T-cell (primary cell): ENCODE data around the gene RPS27A. TPM values are rescaled to one million over a fixed set of nuclear protein-coding genes. Genes with fewer than 3 reads are reported as not detected.
"Not testable (repeated sequence)": the region's sequence is repeated elsewhere in the genome, so short reads cannot be mapped to it uniquely, and the experiment has no call there.

Experiments
- ATAC-seq, 4 experiments: fragments of 200-7000 bp in 3 of 4; fragments of 150-1000 bp in 1 of 4; cut with Tn5 transposase; replicated peaks in 1 of 4; 1 replicate in 3 of 4; 2 replicates in 1 of 4; pipeline ENCODE4 v1.10.0; 2021; ENCODE audit warnings: moderate library complexity in 3 of 4, mild to moderate bottlenecking in 2 of 4, moderate number of reproducible peaks in 1 of 4
- CTCF ChIA-PET, 2 donors: fragments of 300-600 bp; sonication (Branson Sonifier 250); formaldehyde crosslinking; loops; one replicate each; lab custom pipeline; 2022; ENCODE audit warnings: antibody characterized with exemption in 2 of 2; lab: Charles Lee
- POLR2A ChIA-PET, 2 donors: fragments of 300-600 bp; sonication (Branson Sonifier 250); formaldehyde crosslinking; loops; one replicate each; lab custom pipeline; 2022; ENCODE audit warnings: antibody characterized with exemption in 2 of 2; lab: Charles Lee
- DNase-seq, 35 experiments: peaks; one replicate each; pipeline versions ENCODE4 v3.0.0 to v3.0.0-alpha.2; 2013 to 2023
- H3K27ac ChIP-seq: one replicate; pipeline ENCODE4 v1.5.1; 2013; ENCODE audit warnings: low read length
- H3K27me3 ChIP-seq, 2 experiments: replicated peaks in 1 of 2; 1 replicate in 1 of 2; 2 replicates in 1 of 2; pipeline versions ENCODE4 v1.6.1 to v1.7.0; 2013; ENCODE audit warnings: low read length in 1 of 2, mixed read lengths in 1 of 2; ENCODE audit not compliant: control insufficient read depth in 2 of 2, insufficient read depth in 2 of 2; ENCODE audit errors: extremely low read depth in 1 of 2
- H3K36me3 ChIP-seq, 2 donors: 1 replicate in 1 of 2; 2 replicates in 1 of 2; pipeline versions ENCODE4 v1.6.1 to v1.7.0; 2013; ENCODE audit warnings: low read length in 1 of 2; ENCODE audit not compliant: control insufficient read depth in 2 of 2, insufficient read depth in 1 of 2; ENCODE audit errors: extremely low read depth in 1 of 2
- H3K4me1 ChIP-seq, 2 experiments: 1 replicate in 1 of 2; 2 replicates in 1 of 2; pipeline versions ENCODE4 v1.6.1 to v1.7.0; 2013; ENCODE audit warnings: low read length in 2 of 2, mixed read lengths in 1 of 2; ENCODE audit not compliant: insufficient read depth in 2 of 2, control insufficient read depth in 1 of 2; ENCODE audit errors: extremely low read depth in 1 of 2
- H3K4me3 ChIP-seq, 2 donors: 1 replicate in 1 of 2; 2 replicates in 1 of 2; pipeline versions ENCODE4 v1.5.1 to v1.7.0; 2013; ENCODE audit warnings: mild to moderate bottlenecking in 2 of 2, low read length in 1 of 2, moderate library complexity in 1 of 2; ENCODE audit not compliant: control insufficient read depth in 1 of 2; ENCODE audit errors: extremely low read depth in 1 of 2
- H3K9me3 ChIP-seq: 2 replicates; pipeline ENCODE4 v1.7.0; 2013
- H3K27ac Mint-ChIP-seq, 2 donors: one replicate each; pipeline ENCODE4 v1.8.0; 2020 to 2021; ENCODE audit warnings: mild to moderate bottlenecking in 2 of 2, mixed read lengths in 2 of 2
- H3K27me3 Mint-ChIP-seq, 2 donors: one replicate each; pipeline ENCODE4 v1.8.0; 2021 to 2022; ENCODE audit warnings: mixed read lengths in 2 of 2
- H3K36me3 Mint-ChIP-seq: one replicate; pipeline ENCODE4 v1.8.0; 2021; ENCODE audit warnings: mixed read lengths
- H3K4me1 Mint-ChIP-seq, 3 donors: one replicate each; pipeline ENCODE4 v1.8.0; 2020 to 2022; ENCODE audit warnings: mixed read lengths in 3 of 3, mild to moderate bottlenecking in 1 of 3
- H3K4me3 Mint-ChIP-seq, 3 donors: one replicate each; pipeline ENCODE4 v1.8.0; 2020 to 2022; ENCODE audit warnings: mild to moderate bottlenecking in 3 of 3, mixed read lengths in 3 of 3, moderate library complexity in 3 of 3
- H3K9me3 Mint-ChIP-seq, 3 donors: one replicate each; pipeline ENCODE4 v1.8.0; 2020 to 2022; ENCODE audit warnings: mixed read lengths in 3 of 3
- WGBS: methylation state at CpG from one replicate; pipeline ENCODE4 v1.1.5; 2013; ENCODE audit warnings: missing lambda C conversion rate; ENCODE audit not compliant: insufficient coverage; 5-methylcytosine and 5-hydroxymethylcytosine counted together
- total RNA-seq, 35 experiments: library from RNA in 6 of 35; stranded (reverse) in 6 of 35; fragments of 120-200 nt in 1 of 35; gene quantifications; one replicate each; pipeline versions ENCODE4 v1.2.1 to v1.2.4 and lab custom pipeline; 2013 to 2026

The RPS27A gene
- total RNA-seq, 5 donors from 2014 or later (not counting 1 experiment from before 2014, with no cell fraction given), result 1,619 to 1,934 (median 1,876) TPM

DNA sequence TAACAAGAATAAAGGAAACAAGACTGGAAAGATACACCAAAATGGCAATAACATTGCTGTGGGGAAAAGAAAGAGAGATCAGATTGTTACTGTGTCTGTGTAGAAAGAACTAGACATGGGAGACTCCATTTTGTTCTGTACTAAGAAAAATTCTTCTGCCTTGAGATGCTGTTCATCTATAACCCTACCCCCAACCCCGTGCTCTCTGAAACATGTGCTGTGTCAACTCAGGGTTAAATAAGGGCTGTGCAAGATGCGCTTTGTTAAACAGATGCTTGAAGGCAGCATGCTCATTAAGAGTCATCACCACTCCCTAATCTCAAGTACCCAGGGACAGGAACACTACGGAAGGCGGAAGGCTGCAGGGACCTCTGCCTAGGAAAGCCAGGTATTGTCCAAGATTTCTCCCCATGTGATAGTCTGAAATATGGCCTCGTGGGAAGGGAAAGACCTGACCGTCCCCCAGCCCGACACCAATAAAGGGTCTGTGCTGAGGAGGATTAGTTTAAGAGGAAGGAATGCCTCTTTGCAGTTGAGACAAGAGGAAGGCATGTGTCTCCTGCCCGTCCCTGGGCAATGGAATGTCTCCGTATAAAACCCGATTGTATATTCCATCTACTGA, 46.8 kb downstream of the RPS27A start:
- H3K27ac ChIP-seq, H3K27ac Mint-ChIP-seq, POLR2A ChIA-PET, H3K36me3 Mint-ChIP-seq, H3K9me3 Mint-ChIP-seq, H3K9me3 ChIP-seq, CTCF ChIA-PET, H3K36me3 ChIP-seq, H3K27me3 Mint-ChIP-seq, H3K4me3 Mint-ChIP-seq, DNase-seq, H3K4me3 ChIP-seq, ATAC-seq, H3K27me3 ChIP-seq: not testable (repeated sequence)
- 80% methylated on average over 3 of the region's 10 CpGs for WGBS
- peaks cover 0 to 14% of the 10 kb centered on the region in 2 experiments for H3K4me1 ChIP-seq
- H3K4me1 Mint-ChIP-seq, result peaks cover 17 to 23% (median 23%) of the 10 kb centered on the region in 3 donors

DNA sequence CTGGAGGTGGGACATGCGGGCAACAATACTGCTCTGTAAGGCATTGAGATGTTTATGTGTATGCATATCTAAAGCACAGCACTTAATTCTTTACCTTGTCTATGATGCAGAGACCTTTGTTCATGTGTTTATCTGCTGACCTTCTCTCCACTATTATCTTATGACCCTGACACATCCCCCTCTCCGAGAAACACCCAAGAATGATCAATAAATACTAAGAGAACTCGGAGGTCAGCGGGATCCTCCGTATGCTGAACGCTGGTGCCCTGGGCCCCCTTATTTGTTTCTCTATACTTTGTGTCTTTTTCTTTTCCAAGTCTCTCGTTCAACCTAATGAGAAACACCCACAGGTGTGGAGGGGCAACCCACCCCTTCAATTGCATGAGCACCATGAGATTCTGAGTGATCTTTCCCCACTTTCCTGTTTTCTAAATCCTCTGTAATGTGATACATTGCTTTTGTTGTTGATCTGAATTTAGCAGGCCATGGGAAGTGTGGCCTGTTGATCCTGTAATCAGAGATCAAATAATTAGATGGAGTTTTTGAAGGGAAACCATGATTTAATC, 47.5 kb downstream of the RPS27A start:
- H3K9me3 Mint-ChIP-seq, H3K27ac ChIP-seq, H3K9me3 ChIP-seq, H3K36me3 Mint-ChIP-seq, DNase-seq, H3K4me3 ChIP-seq, CTCF ChIA-PET, ATAC-seq, H3K4me3 Mint-ChIP-seq, H3K27me3 Mint-ChIP-seq, POLR2A ChIA-PET, H3K36me3 ChIP-seq, H3K27me3 ChIP-seq: not testable (repeated sequence)
- WGBS, result 93% methylated on average over 2 of the region's 7 CpGs
- H3K27ac Mint-ChIP-seq, result peak overlapping the region in 1 of 2 donors; percentile 39
- peaks cover 20 to 26% (median 23%) of the 10 kb centered on the region in 3 donors for H3K4me1 Mint-ChIP-seq
- H3K4me1 ChIP-seq, result peaks cover 0 to 14% of the 10 kb centered on the region in 2 experiments

DNA sequence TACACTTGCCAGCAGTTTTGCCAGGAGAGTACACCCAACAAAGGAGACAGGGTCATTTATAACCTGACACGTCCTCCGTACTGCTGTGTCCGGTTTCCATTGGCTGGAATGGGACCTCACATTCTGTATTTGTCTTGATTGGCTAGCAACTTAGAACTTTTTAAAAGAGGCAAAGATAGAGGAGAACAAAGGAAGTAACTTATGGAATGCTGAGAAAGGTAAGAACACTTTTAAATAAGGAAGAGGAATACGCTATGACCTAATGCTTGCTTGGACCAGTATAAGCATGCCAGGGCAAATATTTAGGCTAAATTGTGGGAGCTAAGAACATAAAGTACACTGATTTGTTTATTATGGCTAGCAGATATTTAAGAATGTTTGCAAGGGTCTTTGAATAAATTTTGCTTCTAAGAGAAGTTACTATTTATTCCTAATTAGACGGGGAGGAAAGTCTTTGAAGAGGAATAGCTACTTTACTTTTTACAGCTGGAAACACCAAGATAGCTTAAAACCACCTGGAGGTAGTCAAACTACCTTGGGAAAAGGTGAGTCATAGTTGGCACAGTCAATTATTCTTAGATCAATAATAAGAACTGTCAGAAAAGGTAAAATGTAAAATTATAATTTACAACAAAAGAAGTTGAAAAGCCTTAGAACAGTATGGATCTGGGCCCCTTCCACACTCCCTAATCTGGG, 48.5 kb downstream of the RPS27A start:
- not testable (repeated sequence) for H3K27me3 Mint-ChIP-seq, H3K9me3 ChIP-seq, H3K27me3 ChIP-seq, DNase-seq, H3K4me3 ChIP-seq, H3K36me3 ChIP-seq, ATAC-seq, H3K36me3 Mint-ChIP-seq, H3K9me3 Mint-ChIP-seq
- CTCF ChIA-PET, result interaction anchor here in 1 of 2 donors (0.5 kb wide), 1 partner anchor 8 kb away, joined by 4 read pairs; no protein-coding TSS in a partner anchor
- peaks cover 22 to 30% (median 25%) of the 10 kb centered on the region in 3 donors for H3K4me1 Mint-ChIP-seq
- Histone ChIP-seq H3K4me1 (peaks cover 0 to 14% of the 10 kb centered on the region in 2 experiments), H3K27ac (peak overlapping the region; percentile 88)
- WGBS, result 94% methylated on average over 3 of the region's 5 CpGs
- POLR2A ChIA-PET, result interaction anchor here in 1 of 2 donors (0.6 kb wide), 2 partner anchors 13 to 14 kb away, joined by 3 to 4 read pairs; no protein-coding TSS in a partner anchor
- H3K27ac Mint-ChIP-seq, result peak overlapping the region; percentile 96 to 99
- peak overlapping the region; percentile 32 to 89 (median 85) for H3K4me3 Mint-ChIP-seq

DNA sequence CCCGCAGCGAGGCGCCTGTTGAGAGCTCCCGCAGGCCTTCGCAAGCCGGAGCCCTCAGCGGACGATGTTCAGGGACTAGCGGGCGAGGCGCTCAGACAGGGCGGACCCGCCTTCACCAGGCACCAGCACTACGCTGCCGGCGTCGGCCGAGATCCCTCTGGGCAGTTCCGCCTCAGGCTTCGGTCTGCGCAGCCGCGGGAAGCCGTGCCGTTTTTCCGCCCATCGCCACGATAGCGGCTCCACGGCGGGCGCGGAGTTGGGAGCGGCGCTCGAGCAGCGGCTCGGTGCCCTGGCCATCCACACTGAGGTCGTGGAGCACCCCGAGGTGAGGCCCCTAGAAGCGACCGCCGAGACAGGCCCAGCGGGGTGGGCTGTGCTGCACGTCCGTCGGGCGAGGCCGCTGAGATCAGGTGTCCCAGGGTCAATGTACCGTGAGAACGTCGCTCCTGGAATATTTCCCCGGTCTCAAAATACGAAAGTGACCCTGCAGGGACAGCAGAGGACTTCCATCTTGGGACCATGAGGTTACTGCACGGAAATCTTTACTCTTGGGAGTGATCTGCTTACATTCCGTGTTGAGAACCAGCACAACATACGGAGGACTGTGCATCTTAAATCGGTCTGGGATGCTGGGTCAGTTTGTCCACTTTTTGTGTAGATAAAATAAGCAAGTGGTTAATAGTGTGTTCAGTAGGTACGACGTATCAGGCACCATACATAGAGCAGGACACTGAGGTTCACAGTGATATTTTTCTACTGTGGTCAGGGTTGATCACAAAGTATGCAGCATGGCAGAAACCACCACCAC, 49.8 kb downstream of the RPS27A start:
- peak overlapping the region; percentile 61 to 88 for H3K4me3 ChIP-seq
- H3K9me3 ChIP-seq, result no peaks in the 10 kb centered on the region
- Mint-ChIP-seq H3K4me1 (peaks cover 22 to 40% (median 28%) of the 10 kb centered on the region in 3 donors), H3K4me3 (peak overlapping the region; percentile 85 to 89 (median 89)), H3K27ac (peak overlapping the region; percentile 96 to 99), H3K9me3 (no peaks in the 10 kb centered on the region), H3K27me3 (no peaks in the 10 kb centered on the region), H3K36me3 (no peaks in the 10 kb centered on the region)
- peak overlapping the region; percentile 88 for H3K27ac ChIP-seq
- 2% methylated on average over 58 of the region's 60 CpGs for WGBS
- DNase-seq (peak; percentile 69 to 92 (median 83)), ATAC-seq (peak; percentile 98 to 99 (median 99))
- H3K36me3 ChIP-seq, result no peaks in the 10 kb centered on the region
- peaks cover 0 to 16% of the 10 kb centered on the region in 2 experiments for H3K4me1 ChIP-seq
- ChIA-PET POLR2A (interaction anchor here in 1 of 2 donors (0.5 kb wide), 1 partner anchor 35 kb away, joined by 3 read pairs; no protein-coding TSS in a partner anchor), CTCF (no interaction called here)
- H3K27me3 ChIP-seq, result no peaks in the 10 kb centered on the region

DNA sequence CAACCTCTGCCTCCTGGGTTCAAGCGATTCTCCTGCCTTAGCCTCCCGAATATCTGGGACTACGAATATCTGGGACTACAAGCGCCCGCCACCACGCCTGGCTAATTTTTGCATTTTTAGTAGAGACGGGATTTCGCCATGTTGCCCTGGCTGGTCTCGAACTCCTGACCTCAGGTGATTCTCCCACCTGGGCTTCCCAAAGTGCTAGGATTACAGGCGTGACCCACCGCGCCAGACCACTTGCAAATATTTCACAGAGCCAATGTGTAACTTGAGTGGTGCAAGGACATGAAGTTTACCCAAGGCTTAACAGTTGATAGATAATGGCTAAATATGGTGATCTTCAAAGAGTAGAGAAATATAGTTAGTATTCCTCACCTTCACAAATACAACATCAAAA, 50.6 kb downstream of the RPS27A start:
- DNase-seq (no peak), ATAC-seq (no peak)
- Histone ChIP-seq H3K4me1 (peaks cover 0 to 16% of the 10 kb centered on the region in 2 experiments), H3K27ac (no peak overlapping the region), H3K36me3 (no peaks in the 10 kb centered on the region), H3K9me3 (no peaks in the 10 kb centered on the region), H3K4me3 (no peak overlapping the region), H3K27me3 (no peaks in the 10 kb centered on the region)
- POLR2A ChIA-PET, result no interaction called here
- no peaks in the 10 kb centered on the region for H3K27me3 Mint-ChIP-seq
- no peaks in the 10 kb centered on the region for H3K9me3 Mint-ChIP-seq
- peaks cover 22 to 40% (median 28%) of the 10 kb centered on the region in 3 donors for H3K4me1 Mint-ChIP-seq
- H3K27ac Mint-ChIP-seq, result peak overlapping the region in 1 of 2 donors; percentile 59
- peak overlapping the region; percentile 72 to 89 (median 89) for H3K4me3 Mint-ChIP-seq
- 95% methylated on average over 8 of the region's 12 CpGs for WGBS
- H3K36me3 Mint-ChIP-seq, result no peaks in the 10 kb centered on the region
- CTCF ChIA-PET, result no interaction called here
